HepG2 (cell line): ENCODE data around the gene SIRPA. TPM values are rescaled to one million over a fixed set of nuclear protein-coding genes. Genes with fewer than 3 reads are reported as not detected.

Experiments
- ATAC-seq: fragments of 200-7000 bp; cut with Tn5 transposase; 3 replicates; pipeline ENCODE4 v1.9.1; 2020; ENCODE audit warnings: mild to moderate bottlenecking, moderate library complexity
- BruUV-seq: library from RNA; stranded (reverse); fragments of 400-500 nt; replicated peaks from 2 replicates; lab custom pipeline; 2021; lab: Mats Ljungman, UMichigan
- CTCF ChIA-PET: fragments of 300-600 bp; formaldehyde crosslinking; extraction: SDS; loops from one replicate; lab custom pipeline; 2021; ENCODE audit warnings: low total read pairs, inconsistent platforms, low intra/inter-chr PET ratio; lab: Yijun Ruan, JAX
- POLR2A ChIA-PET: fragments of 350-600 bp; sonication (Branson Sonifier 250); formaldehyde crosslinking; loops from one replicate; lab custom pipeline; 2020; ENCODE audit warnings: antibody characterized with exemption, inconsistent platforms; lab: Yijun Ruan, JAX
- DNase-seq: peaks from one replicate; pipeline ENCODE4 v3.0.0-alpha.2; 2015; ENCODE audit warnings: low spot score
- FAIRE-seq: peaks from 3 replicates; lab custom pipeline; 2011; peaks lifted over from hg19 to GRCh38; lab: Jason Lieb, UNC
- H2AFZ ChIP-seq: one replicate; pipeline ENCODE4 v1.6.1; 2011; ENCODE audit warnings: low read length, inconsistent platforms
- H3K27ac ChIP-seq: fragments of 300-600 bp; 3 replicates; pipeline ENCODE4 v1.8.0; 2011; ENCODE audit warnings: mixed run types, mild to moderate bottlenecking, mixed read lengths, low read length, inconsistent platforms; ENCODE audit not compliant: insufficient read depth; ENCODE audit errors: extremely low read length
- H3K27me3 ChIP-seq, 2 experiments: fragments of 200-600 bp in 1 of 2; 2 replicates in 1 of 2; 3 replicates in 1 of 2; pipeline versions ENCODE4 v1.6.0 to v1.8.0; 2011; ENCODE audit warnings: low read length in 2 of 2, mild to moderate bottlenecking in 2 of 2, moderate library complexity in 2 of 2, inconsistent platforms in 1 of 2; ENCODE audit not compliant: insufficient read depth in 2 of 2, control insufficient read depth in 1 of 2
- H3K36me3 ChIP-seq, 2 experiments: fragments of 200-600 bp in 1 of 2; replicated peaks in 1 of 2; 2 replicates in 1 of 2; 3 replicates in 1 of 2; pipeline versions ENCODE4 v1.5.1 to v1.8.0; 2011; ENCODE audit warnings: low read length in 2 of 2, inconsistent platforms in 1 of 2; ENCODE audit not compliant: insufficient read depth in 2 of 2, control insufficient read depth in 1 of 2
- H3K4me1 ChIP-seq: 2 replicates; pipeline ENCODE4 v1.5.1; 2012; ENCODE audit warnings: low read length, inconsistent platforms; ENCODE audit not compliant: insufficient read depth
- H3K4me2 ChIP-seq: 2 replicates; pipeline ENCODE4 v1.6.0; 2011; ENCODE audit warnings: low read depth, low read length, inconsistent platforms
- H3K4me3 ChIP-seq, 3 experiments: fragments of 200-600 bp in 1 of 3; sonication (generic), shearing (Covaris generic) in 1 of 3; replicated peaks in 1 of 3; 2 replicates each; pipeline ENCODE4 v1.5.1; 2011 to 2016; ENCODE audit warnings: low read length in 3 of 3, inconsistent platforms in 2 of 3, low read depth in 2 of 3, mild to moderate bottlenecking in 2 of 3, control low read depth in 1 of 3, mixed read lengths in 1 of 3; ENCODE audit not compliant: insufficient read depth in 1 of 3
- H3K79me2 ChIP-seq: one replicate; pipeline ENCODE4 v1.6.1; 2011; ENCODE audit warnings: low read length, inconsistent platforms; ENCODE audit not compliant: insufficient read depth
- H3K9ac ChIP-seq: 2 replicates; pipeline ENCODE4 v1.6.0; 2011; ENCODE audit warnings: mild to moderate bottlenecking, low read depth, low read length, inconsistent platforms; ENCODE audit not compliant: insufficient read depth
- H3K9me3 ChIP-seq: 2 replicates; pipeline ENCODE4 v1.5.1; 2012; ENCODE audit warnings: mild to moderate bottlenecking, low read length
- H4K20me1 ChIP-seq: 2 replicates; pipeline ENCODE4 v1.6.0; 2011; ENCODE audit warnings: inconsistent platforms, mild to moderate bottlenecking, low read length, moderate library complexity; ENCODE audit not compliant: insufficient read depth
- ATF7 ChIP-seq, 2 experiments: fragments of 450-650 bp in 1 of 2; sonication (generic) in 1 of 2; formaldehyde crosslinking in 1 of 2; IDR thresholded peaks; 2 replicates each; pipeline versions ENCODE4 v1.4.0 to v1.6.1; 2016 to 2020; ENCODE audit warnings: antibody characterized with exemption in 1 of 2, mild to moderate bottlenecking in 1 of 2, missing genetic modification reagents in 1 of 2
- CEBPB ChIP-seq: IDR thresholded peaks from 2 replicates; pipeline ENCODE4 v1.6.1; 2011; ENCODE audit warnings: low read depth, low read length, improper control_type of control experiment, borderline replicate concordance
- CREB1 ChIP-seq, 2 experiments: fragments of 450-650 bp in 1 of 2; IDR thresholded peaks; 2 replicates each; pipeline ENCODE4 v1.6.1; 2016 to 2017; ENCODE audit warnings: control low read depth in 1 of 2, mild to moderate bottlenecking in 1 of 2, missing compliant biosample characterization in 1 of 2, missing genetic modification characterization in 1 of 2
- NR2F6 ChIP-seq, 2 experiments: IDR thresholded peaks; 2 replicates each; pipeline ENCODE4 v1.6.1; 2016; ENCODE audit warnings: antibody characterized with exemption in 1 of 2, mild to moderate bottlenecking in 1 of 2
- REPIN1 ChIP-seq: sonication (generic); formaldehyde crosslinking; IDR thresholded peaks from 2 replicates; pipeline ENCODE4 v1.8.0; 2022; ENCODE audit warnings: missing genetic modification reagents, low read depth, mild to moderate bottlenecking, borderline replicate concordance
- ZZZ3 ChIP-seq: sonication (generic); formaldehyde crosslinking; IDR thresholded peaks from 2 replicates; pipeline ENCODE4 v1.4.0; 2020; ENCODE audit warnings: missing genetic modification reagents, mild to moderate bottlenecking, borderline replicate concordance
- WGBS: methylation state at CpG from one replicate; pipeline ENCODE4 v1.1.6; 2017; ENCODE audit warnings: low lambda C conversion rate; 5-methylcytosine and 5-hydroxymethylcytosine counted together
- in situ Hi-C: cut with HindIII; loops from 2 replicates; pipeline ENCODE4 v1.10.0; 2017; ENCODE audit warnings: low pct_unique_long_range_greater_than_20kb; ENCODE audit not compliant: extremely low pct_ligation_motif_present
- intact Hi-C: fragments of 100-400 bp; cut with micrococcal nuclease; formaldehyde crosslinking; loops from one replicate; pipeline ENCODE4 v1.10.0; 2022; ENCODE audit not compliant: unreplicated experiment
- polyA plus RNA-seq, 8 experiments: library from polyadenylated mRNA; depleted of rRNA in 3 of 8; stranded (reverse) in 7 of 8; unstranded in 1 of 8; fragments of >200 nt; fragmentation: Illumina TruSeq in 4 of 8; extraction: Trizol in 4 of 8; gene quantifications; 2 replicates each; pipeline versions ENCODE4 v1.2.1 to v1.2.3, GENCODE V29; 2011 to 2016; ENCODE audit warnings: low read depth in 4 of 8, missing spikeins in 1 of 8, mixed read lengths in 1 of 8; ENCODE audit not compliant: insufficient read depth in 1 of 8
- total RNA-seq, 5 experiments: library from RNA; depleted of rRNA; stranded (reverse); fragments of >200 nt; fragmentation: Illumina TruSeq; extraction: Trizol; gene quantifications; 2 replicates each; pipeline ENCODE4 v1.2.3, GENCODE V29; 2016; ENCODE audit warnings: low read depth in 1 of 5

Gene SIRPA
- total and polyA plus RNA-seq, 2 of the 13 experiments (the other 11 are each of a cell fraction or from before 2014, with no cell fraction given) = 7.2 to 17.6 TPM

DNA sequence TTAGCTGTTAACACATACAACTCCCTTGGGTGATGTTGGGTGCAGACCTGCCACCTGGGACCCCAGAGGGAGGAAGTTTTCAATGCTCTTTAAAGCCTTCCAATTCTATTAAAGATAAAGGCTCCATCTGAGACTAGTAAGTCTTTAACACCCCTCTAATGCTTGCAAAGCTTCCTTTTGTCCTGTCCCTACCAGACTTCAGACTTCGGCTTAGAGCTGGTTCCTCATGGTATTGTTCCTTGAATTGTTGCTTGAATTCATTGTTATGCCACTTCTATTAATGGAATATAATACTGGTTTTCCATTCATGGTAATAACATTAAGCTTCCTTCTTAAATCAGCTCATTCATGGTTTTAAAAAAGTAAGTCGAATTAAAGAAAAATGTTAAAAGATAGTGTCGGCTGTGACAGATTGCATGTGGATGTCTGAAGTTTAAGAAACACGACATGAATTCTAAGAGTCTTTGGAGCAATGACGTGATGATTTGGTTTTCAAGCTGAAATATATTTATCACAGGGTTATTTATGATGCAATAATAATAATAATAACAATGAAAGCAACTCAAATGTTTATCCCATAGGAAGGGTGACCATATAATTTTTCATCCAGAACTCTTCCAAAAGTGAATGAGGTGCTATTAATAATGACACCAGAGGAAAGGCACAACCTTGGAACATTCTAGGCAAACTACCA, 76.8 kb downstream of the SIRPA start:
- H3K4me3 ChIP-seq = no peak overlapping the region
- no peaks in the 10 kb centered on the region for H3K79me2 ChIP-seq
- H3K4me2 ChIP-seq = no peak overlapping the region
- ATAC-seq (no peak), FAIRE-seq (no peak), DNase-seq (no peak)
- no peak for TF ChIP-seq NR2F6 (IDR thresholded peaks at IDR 0.05)
- TF ChIP-seq NR2F6 (CRISPR knock-in tag; IDR thresholded peaks at IDR 0.05) = no peak
- TF ChIP-seq CREB1 (IDR thresholded peaks at IDR 0.05) = peak; percentile 69
- TF ChIP-seq CREB1 (CRISPR knock-in tag; IDR thresholded peaks at IDR 0.05) = no peak
- no peak for TF ChIP-seq REPIN1
- TF ChIP-seq ATF7 (IDR thresholded peaks at IDR 0.05) = peak; percentile 89
- TF ChIP-seq ATF7 (CRISPR knock-in tag; IDR thresholded peaks at IDR 0.05) = no peak
- no peak for TF ChIP-seq ZZZ3 (CRISPR knock-in tag)
- TF ChIP-seq CEBPB = peak; percentile 47; the same call in 1 of the 2 replicates
- in situ Hi-C loops (no loop called here), intact Hi-C loops (no loop called here)
- no TSS peak for BruUV-seq
- WGBS = 23% methylated on average over 5 of the region's 5 CpGs
- POLR2A ChIA-PET = no interaction called here
- H4K20me1 ChIP-seq = no peaks in the 10 kb centered on the region
- no peak overlapping the region for H3K9ac ChIP-seq
- H3K27me3 ChIP-seq = peaks cover 6 to 41% of the 10 kb centered on the region in 2 experiments; a peak in 3 of 5 replicates
- H3K4me1 ChIP-seq = no peaks in the 10 kb centered on the region
- CTCF ChIA-PET = no interaction called here
- H3K9me3 ChIP-seq = no peaks in the 10 kb centered on the region
- H3K27ac ChIP-seq = no peak overlapping the region
- H2AFZ ChIP-seq = no peak overlapping the region
- no peaks in the 10 kb centered on the region for H3K36me3 ChIP-seq
